GM23338 (cell line): ENCODE results near the gene OBI1. TPM values are rescaled to one million over a fixed set of nuclear protein-coding genes. Genes with fewer than 3 reads are reported as not detected.
A peak's percentile ranks its signal among the peaks of the same experiment; 100 is the strongest.

Experiments used
- ATAC-seq: fragments of 200-7000 bp; cut with Tn5 transposase; 3 replicates; pipeline ENCODE4 v1.9.1; 2020
- DNase-seq: peaks from one replicate; pipeline ENCODE4 v3.0.0-alpha.2; 2015; ENCODE audit warnings: low spot score
- H2AFZ ChIP-seq: fragments of 200-600 bp; sonication (generic); 2 replicates; pipeline ENCODE4 v1.8.0; 2016; ENCODE audit warnings: antibody characterized with exemption, mild to moderate bottlenecking, moderate library complexity
- H3F3A ChIP-seq: fragments of 200-600 bp; sonication (generic); replicated peaks from 2 replicates; pipeline ENCODE4 v1.8.0; 2017; ENCODE audit warnings: antibody characterized with exemption, mixed run types, low read depth
- H3K27ac ChIP-seq: fragments of 200-600 bp; sonication (generic); 2 replicates; pipeline ENCODE4 v1.6.1; 2016; ENCODE audit warnings: low read depth
- H3K27me3 ChIP-seq: fragments of 200-600 bp; sonication (generic); 2 replicates; pipeline ENCODE4 v1.8.0; 2016; ENCODE audit warnings: mild to moderate bottlenecking, mixed run types, moderate library complexity; ENCODE audit not compliant: insufficient read depth
- H3K36me3 ChIP-seq: fragments of 200-600 bp; sonication (generic); 2 replicates; pipeline ENCODE4 v1.8.0; 2016; ENCODE audit warnings: mild to moderate bottlenecking; ENCODE audit not compliant: insufficient read depth
- H3K4me1 ChIP-seq: fragments of 200-600 bp; sonication (generic); 2 replicates; pipeline ENCODE4 v1.8.0; 2016; ENCODE audit warnings: mild to moderate bottlenecking, moderate library complexity; ENCODE audit not compliant: insufficient read depth
- H3K4me2 ChIP-seq: fragments of 200-600 bp; sonication (generic); 2 replicates; pipeline ENCODE4 v1.7.1; 2017; ENCODE audit warnings: mixed run types
- H3K4me3 ChIP-seq: fragments of 200-600 bp; sonication (generic); 2 replicates; pipeline ENCODE4 v1.6.1; 2016; ENCODE audit warnings: mixed run types
- H3K79me2 ChIP-seq: fragments of 200-600 bp; sonication (generic); replicated peaks from 2 replicates; pipeline ENCODE4 v1.8.0; 2017; ENCODE audit warnings: mild to moderate bottlenecking; ENCODE audit not compliant: insufficient read depth
- H3K9me2 ChIP-seq: fragments of 200-600 bp; sonication (generic); 2 replicates; pipeline ENCODE4 v1.8.0; 2017; ENCODE audit not compliant: insufficient read depth
- H4K20me1 ChIP-seq: fragments of 200-600 bp; sonication (generic); replicated peaks from 2 replicates; pipeline ENCODE4 v1.8.0; 2017; ENCODE audit warnings: mild to moderate bottlenecking; ENCODE audit not compliant: insufficient read depth
- H3K27ac Mint-ChIP-seq: 2 replicates; pipeline ENCODE4 v1.8.0; 2020; ENCODE audit warnings: inconsistent platforms, mild to moderate bottlenecking, moderate library complexity, mixed read lengths
- H3K27me3 Mint-ChIP-seq: 3 replicates; pipeline ENCODE4 v1.8.0; 2022; ENCODE audit warnings: low read depth, mild to moderate bottlenecking, moderate library complexity, mixed read lengths, inconsistent platforms; ENCODE audit not compliant: insufficient read depth, poor library complexity
- H3K36me3 Mint-ChIP-seq: 3 replicates; pipeline ENCODE4 v1.8.0; 2021; ENCODE audit warnings: low read depth, mild to moderate bottlenecking, inconsistent platforms, moderate library complexity, mixed read lengths
- H3K4me1 Mint-ChIP-seq: 3 replicates; pipeline ENCODE4 v1.8.0; 2020; ENCODE audit warnings: mild to moderate bottlenecking, inconsistent platforms, mixed read lengths
- H3K4me3 Mint-ChIP-seq: 3 replicates; pipeline ENCODE4 v1.8.0; 2021; ENCODE audit warnings: moderate library complexity, mild to moderate bottlenecking, inconsistent platforms, mixed read lengths
- H3K9me3 Mint-ChIP-seq: 3 replicates; pipeline ENCODE4 v1.8.0; 2020; ENCODE audit warnings: moderate library complexity, mild to moderate bottlenecking, inconsistent platforms, mixed read lengths
- CREB1 ChIP-seq: fragments of 250-450 bp; sonication (Bioruptor Pico); IDR thresholded peaks from 2 replicates; pipeline ENCODE4 v1.5.0; 2020; ENCODE audit warnings: low read depth, mild to moderate bottlenecking, moderate library complexity
- EZH2 ChIP-seq: fragments of 200-600 bp; sonication (generic); IDR thresholded peaks from one replicate; pipeline ENCODE4 v1.8.0; 2017; ENCODE audit warnings: antibody characterized with exemption, mild to moderate bottlenecking, low read depth; ENCODE audit not compliant: unreplicated experiment
- EZH2phosphoT487 ChIP-seq: fragments of 200-600 bp; sonication (generic); IDR thresholded peaks from one replicate; pipeline ENCODE4 v1.8.1; 2018; ENCODE audit warnings: antibody characterized with exemption; ENCODE audit not compliant: unreplicated experiment
- JUNB ChIP-seq: IDR thresholded peaks from one replicate; pipeline ENCODE4 v1.6.1; 2016; ENCODE audit warnings: antibody characterized with exemption; ENCODE audit not compliant: unreplicated experiment
- NANOG ChIP-seq: IDR thresholded peaks from 2 replicates; pipeline ENCODE4 v1.6.1; 2016; ENCODE audit warnings: antibody characterized with exemption, borderline replicate concordance
- POLR2AphosphoS5 ChIP-seq: IDR thresholded peaks from 2 replicates; pipeline ENCODE4 v1.6.1; 2016; ENCODE audit warnings: antibody characterized with exemption, low read depth
- STAT1 ChIP-seq: IDR thresholded peaks from one replicate; pipeline ENCODE4 v1.6.1; 2016; ENCODE audit warnings: antibody characterized with exemption; ENCODE audit not compliant: unreplicated experiment
- ZNF114 ChIP-seq: fragments of 250-450 bp; sonication (Bioruptor Pico); IDR thresholded peaks from 2 replicates; pipeline ENCODE4 v1.5.0; 2020; ENCODE audit warnings: mild to moderate bottlenecking, moderate library complexity
- ZNF331 ChIP-seq: fragments of 250-450 bp; sonication (Bioruptor Pico); IDR thresholded peaks from 2 replicates; pipeline ENCODE4 v1.5.0; 2020; ENCODE audit warnings: low read depth, mild to moderate bottlenecking, moderate library complexity
- polyA plus RNA-seq: library from polyadenylated mRNA; unstranded; fragments of >200 nt; fragmentation: Nextera tagmentation; extraction: Ambion mirVana; gene quantifications from 2 replicates; pipeline ENCODE4 v1.2.1, GENCODE V29; 2016
- total RNA-seq: library from RNA; depleted of rRNA; stranded (reverse); fragments of >200 nt; shearing (Covaris generic); gene quantifications from 2 replicates; pipeline ENCODE4 v1.2.3, GENCODE V29; 2014
- TF ChIP-seq, protein P1 (sequence below): fragments of 250-450 bp; sonication (Bioruptor Pico); IDR thresholded peaks from 2 replicates; pipeline ENCODE4 v1.5.0; 2020; ENCODE audit warnings: mild to moderate bottlenecking, moderate library complexity
- TF ChIP-seq, protein P2 (sequence below): IDR thresholded peaks from 2 replicates; pipeline ENCODE4 v1.6.1; 2016; ENCODE audit warnings: antibody characterized with exemption
- TF ChIP-seq, protein P3 (sequence below), 2 experiments: fragments of 200-600 bp in 1 of 2; sonication (generic) in 1 of 2; conservative IDR thresholded peaks; 2 replicates each; pipeline versions ENCODE4 v1.5.1 to v1.6.1; 2016 to 2017; ENCODE audit warnings: antibody characterized with exemption in 2 of 2, low read depth in 2 of 2, mild to moderate bottlenecking in 2 of 2, moderate library complexity in 1 of 2
- TF ChIP-seq, protein P4 (sequence below): IDR thresholded peaks from one replicate; pipeline ENCODE4 v1.6.1; 2018; ENCODE audit warnings: antibody characterized with exemption; ENCODE audit not compliant: unreplicated experiment

OBI1 gene
- total and polyA plus RNA-seq, 2 experiments from 2014 or later: 8.2 to 11.1 TPM

DNA sequence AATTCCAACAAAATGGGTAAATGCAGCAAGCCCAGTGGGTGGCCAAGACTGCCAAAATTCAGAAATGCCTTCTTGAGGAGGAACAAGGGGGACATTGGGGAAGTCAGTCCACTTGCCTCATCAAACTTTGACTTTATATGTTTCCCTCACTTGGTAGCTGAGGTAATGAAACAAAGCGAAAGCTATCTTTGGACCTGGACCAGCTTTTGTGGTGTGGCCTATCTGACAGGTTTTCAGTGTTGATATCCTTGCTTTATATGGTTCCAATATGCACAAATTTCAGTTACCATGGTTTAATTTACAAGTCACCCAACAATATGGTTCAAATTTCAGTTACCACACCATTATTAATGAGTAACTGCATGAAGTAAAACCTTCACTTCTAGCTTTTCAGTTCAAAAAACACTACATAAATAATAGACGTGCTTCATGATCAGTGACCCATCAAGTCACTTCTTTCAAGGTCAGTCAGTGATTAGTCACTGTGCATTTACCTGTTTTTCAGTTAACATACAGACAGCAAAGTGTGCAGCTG lies 38.0 kb downstream of the OBI1 start:
- Mint-ChIP-seq H3K4me3 (no peak overlapping the region), H3K36me3 (peaks cover 9% of the 10 kb centered on the region; the same call in 2 of the 3 replicates)
- DNase-seq: peak; percentile 7

More for the DNA sequence above, 38.0 kb downstream of the OBI1 start:
- Histone ChIP-seq H3K4me2 (no peak overlapping the region), H2AFZ (no peak overlapping the region), H3K79me2 (no peaks in the 10 kb centered on the region), H3K4me1 (no peaks in the 10 kb centered on the region), H3K9me2 (no peaks in the 10 kb centered on the region), H3F3A (no peaks in the 10 kb centered on the region), H4K20me1 (peaks cover 16% of the 10 kb centered on the region), H3K36me3 (peaks cover 4% of the 10 kb centered on the region; the same call in 1 of the 2 replicates), H3K27ac (no peak overlapping the region), H3K27me3 (no peaks in the 10 kb centered on the region), H3K4me3 (no peak overlapping the region)
- H3K27ac Mint-ChIP-seq: no peak overlapping the region
- TF ChIP-seq, protein P1, sequence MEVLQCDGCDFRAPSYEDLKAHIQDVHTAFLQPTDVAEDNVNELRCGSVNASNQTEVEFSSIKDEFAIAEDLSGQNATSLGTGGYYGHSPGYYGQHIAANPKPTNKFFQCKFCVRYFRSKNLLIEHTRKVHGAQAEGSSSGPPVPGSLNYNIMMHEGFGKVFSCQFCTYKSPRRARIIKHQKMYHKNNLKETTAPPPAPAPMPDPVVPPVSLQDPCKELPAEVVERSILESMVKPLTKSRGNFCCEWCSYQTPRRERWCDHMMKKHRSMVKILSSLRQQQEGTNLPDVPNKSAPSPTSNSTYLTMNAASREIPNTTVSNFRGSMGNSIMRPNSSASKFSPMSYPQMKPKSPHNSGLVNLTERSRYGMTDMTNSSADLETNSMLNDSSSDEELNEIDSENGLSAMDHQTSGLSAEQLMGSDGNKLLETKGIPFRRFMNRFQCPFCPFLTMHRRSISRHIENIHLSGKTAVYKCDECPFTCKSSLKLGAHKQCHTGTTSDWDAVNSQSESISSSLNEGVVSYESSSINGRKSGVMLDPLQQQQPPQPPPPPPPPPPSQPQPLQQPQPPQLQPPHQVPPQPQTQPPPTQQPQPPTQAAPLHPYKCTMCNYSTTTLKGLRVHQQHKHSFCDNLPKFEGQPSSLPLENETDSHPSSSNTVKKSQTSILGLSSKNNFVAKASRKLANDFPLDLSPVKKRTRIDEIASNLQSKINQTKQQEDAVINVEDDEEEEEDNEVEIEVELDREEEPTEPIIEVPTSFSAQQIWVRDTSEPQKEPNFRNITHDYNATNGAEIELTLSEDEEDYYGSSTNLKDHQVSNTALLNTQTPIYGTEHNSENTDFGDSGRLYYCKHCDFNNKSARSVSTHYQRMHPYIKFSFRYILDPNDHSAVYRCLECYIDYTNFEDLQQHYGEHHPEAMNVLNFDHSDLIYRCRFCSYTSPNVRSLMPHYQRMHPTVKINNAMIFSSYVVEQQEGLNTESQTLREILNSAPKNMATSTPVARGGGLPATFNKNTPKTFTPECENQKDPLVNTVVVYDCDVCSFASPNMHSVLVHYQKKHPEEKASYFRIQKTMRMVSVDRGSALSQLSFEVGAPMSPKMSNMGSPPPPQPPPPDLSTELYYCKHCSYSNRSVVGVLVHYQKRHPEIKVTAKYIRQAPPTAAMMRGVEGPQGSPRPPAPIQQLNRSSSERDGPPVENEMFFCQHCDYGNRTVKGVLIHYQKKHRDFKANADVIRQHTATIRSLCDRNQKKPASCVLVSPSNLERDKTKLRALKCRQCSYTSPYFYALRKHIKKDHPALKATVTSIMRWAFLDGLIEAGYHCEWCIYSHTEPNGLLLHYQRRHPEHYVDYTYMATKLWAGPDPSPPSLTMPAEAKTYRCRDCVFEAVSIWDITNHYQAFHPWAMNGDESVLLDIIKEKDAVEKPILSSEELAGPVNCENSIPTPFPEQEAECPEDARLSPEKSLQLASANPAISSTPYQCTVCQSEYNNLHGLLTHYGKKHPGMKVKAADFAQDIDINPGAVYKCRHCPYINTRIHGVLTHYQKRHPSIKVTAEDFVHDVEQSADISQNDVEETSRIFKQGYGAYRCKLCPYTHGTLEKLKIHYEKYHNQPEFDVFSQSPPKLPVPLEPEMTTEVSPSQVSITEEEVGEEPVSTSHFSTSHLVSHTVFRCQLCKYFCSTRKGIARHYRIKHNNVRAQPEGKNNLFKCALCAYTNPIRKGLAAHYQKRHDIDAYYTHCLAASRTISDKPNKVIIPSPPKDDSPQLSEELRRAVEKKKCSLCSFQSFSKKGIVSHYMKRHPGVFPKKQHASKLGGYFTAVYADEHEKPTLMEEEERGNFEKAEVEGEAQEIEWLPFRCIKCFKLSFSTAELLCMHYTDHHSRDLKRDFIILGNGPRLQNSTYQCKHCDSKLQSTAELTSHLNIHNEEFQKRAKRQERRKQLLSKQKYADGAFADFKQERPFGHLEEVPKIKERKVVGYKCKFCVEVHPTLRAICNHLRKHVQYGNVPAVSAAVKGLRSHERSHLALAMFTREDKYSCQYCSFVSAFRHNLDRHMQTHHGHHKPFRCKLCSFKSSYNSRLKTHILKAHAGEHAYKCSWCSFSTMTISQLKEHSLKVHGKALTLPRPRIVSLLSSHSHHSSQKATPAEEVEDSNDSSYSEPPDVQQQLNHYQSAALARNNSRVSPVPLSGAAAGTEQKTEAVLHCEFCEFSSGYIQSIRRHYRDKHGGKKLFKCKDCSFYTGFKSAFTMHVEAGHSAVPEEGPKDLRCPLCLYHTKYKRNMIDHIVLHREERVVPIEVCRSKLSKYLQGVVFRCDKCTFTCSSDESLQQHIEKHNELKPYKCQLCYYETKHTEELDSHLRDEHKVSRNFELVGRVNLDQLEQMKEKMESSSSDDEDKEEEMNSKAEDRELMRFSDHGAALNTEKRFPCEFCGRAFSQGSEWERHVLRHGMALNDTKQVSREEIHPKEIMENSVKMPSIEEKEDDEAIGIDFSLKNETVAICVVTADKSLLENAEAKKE (CRISPR knock-in tag): no peak
- TF ChIP-seq, protein P2, sequence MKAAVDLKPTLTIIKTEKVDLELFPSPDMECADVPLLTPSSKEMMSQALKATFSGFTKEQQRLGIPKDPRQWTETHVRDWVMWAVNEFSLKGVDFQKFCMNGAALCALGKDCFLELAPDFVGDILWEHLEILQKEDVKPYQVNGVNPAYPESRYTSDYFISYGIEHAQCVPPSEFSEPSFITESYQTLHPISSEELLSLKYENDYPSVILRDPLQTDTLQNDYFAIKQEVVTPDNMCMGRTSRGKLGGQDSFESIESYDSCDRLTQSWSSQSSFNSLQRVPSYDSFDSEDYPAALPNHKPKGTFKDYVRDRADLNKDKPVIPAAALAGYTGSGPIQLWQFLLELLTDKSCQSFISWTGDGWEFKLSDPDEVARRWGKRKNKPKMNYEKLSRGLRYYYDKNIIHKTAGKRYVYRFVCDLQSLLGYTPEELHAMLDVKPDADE: no peak
- TF ChIP-seq STAT1 (no peak), CREB1 (no peak), JUNB (no peak), POLR2AphosphoS5 (no peak), EZH2phosphoT487 (no peak), ZNF114 (CRISPR knock-in tag) (no peak), ZNF331 (CRISPR knock-in tag) (no peak), NANOG (no peak), EZH2 (no peak)
- TF ChIP-seq, protein P3, sequence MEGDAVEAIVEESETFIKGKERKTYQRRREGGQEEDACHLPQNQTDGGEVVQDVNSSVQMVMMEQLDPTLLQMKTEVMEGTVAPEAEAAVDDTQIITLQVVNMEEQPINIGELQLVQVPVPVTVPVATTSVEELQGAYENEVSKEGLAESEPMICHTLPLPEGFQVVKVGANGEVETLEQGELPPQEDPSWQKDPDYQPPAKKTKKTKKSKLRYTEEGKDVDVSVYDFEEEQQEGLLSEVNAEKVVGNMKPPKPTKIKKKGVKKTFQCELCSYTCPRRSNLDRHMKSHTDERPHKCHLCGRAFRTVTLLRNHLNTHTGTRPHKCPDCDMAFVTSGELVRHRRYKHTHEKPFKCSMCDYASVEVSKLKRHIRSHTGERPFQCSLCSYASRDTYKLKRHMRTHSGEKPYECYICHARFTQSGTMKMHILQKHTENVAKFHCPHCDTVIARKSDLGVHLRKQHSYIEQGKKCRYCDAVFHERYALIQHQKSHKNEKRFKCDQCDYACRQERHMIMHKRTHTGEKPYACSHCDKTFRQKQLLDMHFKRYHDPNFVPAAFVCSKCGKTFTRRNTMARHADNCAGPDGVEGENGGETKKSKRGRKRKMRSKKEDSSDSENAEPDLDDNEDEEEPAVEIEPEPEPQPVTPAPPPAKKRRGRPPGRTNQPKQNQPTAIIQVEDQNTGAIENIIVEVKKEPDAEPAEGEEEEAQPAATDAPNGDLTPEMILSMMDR (conservative IDR thresholded peaks at IDR 0.05; ENCODE audit: low read depth in 2 of 2): no peak
- TF ChIP-seq, protein P4, sequence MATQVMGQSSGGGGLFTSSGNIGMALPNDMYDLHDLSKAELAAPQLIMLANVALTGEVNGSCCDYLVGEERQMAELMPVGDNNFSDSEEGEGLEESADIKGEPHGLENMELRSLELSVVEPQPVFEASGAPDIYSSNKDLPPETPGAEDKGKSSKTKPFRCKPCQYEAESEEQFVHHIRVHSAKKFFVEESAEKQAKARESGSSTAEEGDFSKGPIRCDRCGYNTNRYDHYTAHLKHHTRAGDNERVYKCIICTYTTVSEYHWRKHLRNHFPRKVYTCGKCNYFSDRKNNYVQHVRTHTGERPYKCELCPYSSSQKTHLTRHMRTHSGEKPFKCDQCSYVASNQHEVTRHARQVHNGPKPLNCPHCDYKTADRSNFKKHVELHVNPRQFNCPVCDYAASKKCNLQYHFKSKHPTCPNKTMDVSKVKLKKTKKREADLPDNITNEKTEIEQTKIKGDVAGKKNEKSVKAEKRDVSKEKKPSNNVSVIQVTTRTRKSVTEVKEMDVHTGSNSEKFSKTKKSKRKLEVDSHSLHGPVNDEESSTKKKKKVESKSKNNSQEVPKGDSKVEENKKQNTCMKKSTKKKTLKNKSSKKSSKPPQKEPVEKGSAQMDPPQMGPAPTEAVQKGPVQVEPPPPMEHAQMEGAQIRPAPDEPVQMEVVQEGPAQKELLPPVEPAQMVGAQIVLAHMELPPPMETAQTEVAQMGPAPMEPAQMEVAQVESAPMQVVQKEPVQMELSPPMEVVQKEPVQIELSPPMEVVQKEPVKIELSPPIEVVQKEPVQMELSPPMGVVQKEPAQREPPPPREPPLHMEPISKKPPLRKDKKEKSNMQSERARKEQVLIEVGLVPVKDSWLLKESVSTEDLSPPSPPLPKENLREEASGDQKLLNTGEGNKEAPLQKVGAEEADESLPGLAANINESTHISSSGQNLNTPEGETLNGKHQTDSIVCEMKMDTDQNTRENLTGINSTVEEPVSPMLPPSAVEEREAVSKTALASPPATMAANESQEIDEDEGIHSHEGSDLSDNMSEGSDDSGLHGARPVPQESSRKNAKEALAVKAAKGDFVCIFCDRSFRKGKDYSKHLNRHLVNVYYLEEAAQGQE: no peak
- H3K4me1 Mint-ChIP-seq: no peaks in the 10 kb centered on the region; the same call in 2 of the 3 replicates
- H3K9me3 Mint-ChIP-seq: no peaks in the 10 kb centered on the region
- H3K27me3 Mint-ChIP-seq: no peaks in the 10 kb centered on the region
- no peak for ATAC-seq
